Measurements from ENCODE around the gene STYXL1.

DNA sequence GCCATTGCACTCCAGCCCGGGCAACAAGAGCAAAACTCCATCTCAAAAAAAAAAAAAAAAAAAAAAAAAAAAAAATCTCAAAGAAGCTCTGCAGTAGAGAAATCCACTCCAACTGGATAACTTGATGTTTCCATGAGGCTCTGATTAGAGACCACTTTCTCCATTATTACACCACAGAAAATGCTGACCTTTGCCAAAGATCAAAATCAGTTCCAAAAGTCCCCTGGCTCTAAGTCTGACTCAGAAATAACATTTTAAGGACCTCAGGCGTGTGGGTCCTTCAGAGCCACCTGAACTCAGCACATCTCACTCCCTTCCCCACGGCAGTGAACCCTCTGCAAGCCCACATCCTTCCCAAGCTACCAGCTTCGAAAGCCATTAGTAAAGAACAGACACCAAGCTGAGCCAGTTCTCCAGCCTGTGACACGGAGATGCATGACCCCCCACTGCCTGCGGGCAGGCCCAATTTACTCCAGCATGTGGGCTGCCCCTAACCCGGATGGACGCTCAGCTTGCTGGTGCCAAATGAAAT is 39.6 kb downstream of the STYXL1 start:
- TF ChIP-seq POLR2AphosphoS5 (IDR thresholded peaks at IDR 0.05; ENCODE audit: low read depth, low read length) (no peak), POLR2A (IDR thresholded peaks at IDR 0.05; ENCODE audit: low read depth, low read length) (no peak)

Data from GM12892 (cell line).